ENCODE data around the gene LRP1B. TPM values are rescaled to one million over a fixed set of nuclear protein-coding genes. Genes with fewer than 3 reads are reported as not detected.

LRP1B gene
- polyA plus RNA-seq, 2 of the 4 experiments (the other 2 are of a cell fraction): 0.03 TPM; not detected in 1

DNA sequence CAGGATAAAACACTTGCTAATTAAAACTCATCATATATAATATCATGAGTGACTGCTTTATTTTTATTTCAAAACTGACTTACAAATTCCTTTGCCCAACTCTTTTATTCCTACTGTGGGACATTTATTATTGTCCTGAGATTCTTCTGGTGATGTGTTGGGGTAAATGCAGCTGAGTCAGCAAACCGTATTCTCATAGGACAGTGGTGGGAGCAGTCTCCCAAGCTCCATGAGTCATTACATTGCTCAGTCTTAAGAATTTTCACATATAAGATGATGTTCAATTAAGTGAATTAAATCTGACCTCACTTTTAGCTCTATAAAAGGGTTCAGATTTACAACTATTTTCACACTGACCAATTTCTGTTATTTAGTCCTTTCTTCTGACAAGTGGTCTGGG, 1530.7 kb downstream of the LRP1B start:
- ATAC-seq (peak in 1 of 2 experiments; percentile 43; a peak in 1 of 6 replicates), DNase-seq (ENCODE audit: low read depth in 1 of 2, low spot score in 1 of 2) (peak in 1 of 2 experiments; percentile 10), FAIRE-seq (no peak)
- Histone ChIP-seq H3K27ac (no peak overlapping the region), H3K9me3 (no peaks in the 10 kb centered on the region), H3K4me3 (no peak overlapping the region), H3K4me1 (no peaks in the 10 kb centered on the region), H3K4me2 (no peak overlapping the region)
- WGBS (ENCODE audit: missing lambda C conversion rate): 45% methylated on average over 1 of the region's 1 CpG
- no peak for TF ChIP-seq CHD4 (IDR thresholded peaks at IDR 0.05; ENCODE audit: borderline replicate concordance)
- TF ChIP-seq MAFK (IDR thresholded peaks at IDR 0.05; ENCODE audit: partially characterized antibody): peak; percentile 98
- TF ChIP-seq RFX5 (IDR thresholded peaks at IDR 0.05): no peak
- no peak for TF ChIP-seq ELK1 (IDR thresholded peaks at IDR 0.05; ENCODE audit: low read depth, low read length)
- no peak for TF ChIP-seq EHMT2 (IDR thresholded peaks at IDR 0.05; ENCODE audit: low read depth)
- TF ChIP-seq, protein P1, sequence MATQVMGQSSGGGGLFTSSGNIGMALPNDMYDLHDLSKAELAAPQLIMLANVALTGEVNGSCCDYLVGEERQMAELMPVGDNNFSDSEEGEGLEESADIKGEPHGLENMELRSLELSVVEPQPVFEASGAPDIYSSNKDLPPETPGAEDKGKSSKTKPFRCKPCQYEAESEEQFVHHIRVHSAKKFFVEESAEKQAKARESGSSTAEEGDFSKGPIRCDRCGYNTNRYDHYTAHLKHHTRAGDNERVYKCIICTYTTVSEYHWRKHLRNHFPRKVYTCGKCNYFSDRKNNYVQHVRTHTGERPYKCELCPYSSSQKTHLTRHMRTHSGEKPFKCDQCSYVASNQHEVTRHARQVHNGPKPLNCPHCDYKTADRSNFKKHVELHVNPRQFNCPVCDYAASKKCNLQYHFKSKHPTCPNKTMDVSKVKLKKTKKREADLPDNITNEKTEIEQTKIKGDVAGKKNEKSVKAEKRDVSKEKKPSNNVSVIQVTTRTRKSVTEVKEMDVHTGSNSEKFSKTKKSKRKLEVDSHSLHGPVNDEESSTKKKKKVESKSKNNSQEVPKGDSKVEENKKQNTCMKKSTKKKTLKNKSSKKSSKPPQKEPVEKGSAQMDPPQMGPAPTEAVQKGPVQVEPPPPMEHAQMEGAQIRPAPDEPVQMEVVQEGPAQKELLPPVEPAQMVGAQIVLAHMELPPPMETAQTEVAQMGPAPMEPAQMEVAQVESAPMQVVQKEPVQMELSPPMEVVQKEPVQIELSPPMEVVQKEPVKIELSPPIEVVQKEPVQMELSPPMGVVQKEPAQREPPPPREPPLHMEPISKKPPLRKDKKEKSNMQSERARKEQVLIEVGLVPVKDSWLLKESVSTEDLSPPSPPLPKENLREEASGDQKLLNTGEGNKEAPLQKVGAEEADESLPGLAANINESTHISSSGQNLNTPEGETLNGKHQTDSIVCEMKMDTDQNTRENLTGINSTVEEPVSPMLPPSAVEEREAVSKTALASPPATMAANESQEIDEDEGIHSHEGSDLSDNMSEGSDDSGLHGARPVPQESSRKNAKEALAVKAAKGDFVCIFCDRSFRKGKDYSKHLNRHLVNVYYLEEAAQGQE (IDR thresholded peaks at IDR 0.05): no peak
- TF ChIP-seq FOSL2 (IDR thresholded peaks at IDR 0.05): no peak
- 0 out of 2 replicates have a peak, but pooled peaks have one; percentile 25 for TF ChIP-seq FOSL2 (CRISPR knock-in tag; IDR thresholded peaks at IDR 0.05)
- TF ChIP-seq, protein P2, sequence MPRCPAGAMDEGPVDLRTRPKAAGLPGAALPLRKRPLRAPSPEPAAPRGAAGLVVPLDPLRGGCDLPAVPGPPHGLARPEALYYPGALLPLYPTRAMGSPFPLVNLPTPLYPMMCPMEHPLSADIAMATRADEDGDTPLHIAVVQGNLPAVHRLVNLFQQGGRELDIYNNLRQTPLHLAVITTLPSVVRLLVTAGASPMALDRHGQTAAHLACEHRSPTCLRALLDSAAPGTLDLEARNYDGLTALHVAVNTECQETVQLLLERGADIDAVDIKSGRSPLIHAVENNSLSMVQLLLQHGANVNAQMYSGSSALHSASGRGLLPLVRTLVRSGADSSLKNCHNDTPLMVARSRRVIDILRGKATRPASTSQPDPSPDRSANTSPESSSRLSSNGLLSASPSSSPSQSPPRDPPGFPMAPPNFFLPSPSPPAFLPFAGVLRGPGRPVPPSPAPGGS (IDR thresholded peaks at IDR 0.05): no peak
- no peak for TF ChIP-seq MAX (IDR thresholded peaks at IDR 0.05)
- TF ChIP-seq NFE2L2 (conservative IDR thresholded peaks at IDR 0.05; ENCODE audit: low read length): no peak
- ChIA-PET POLR2A (interaction anchor here (0.7 kb wide), 1 partner anchor 9 kb away, joined by 10 read pairs; no protein-coding TSS in a partner anchor), CTCF (no interaction called here)

DNA sequence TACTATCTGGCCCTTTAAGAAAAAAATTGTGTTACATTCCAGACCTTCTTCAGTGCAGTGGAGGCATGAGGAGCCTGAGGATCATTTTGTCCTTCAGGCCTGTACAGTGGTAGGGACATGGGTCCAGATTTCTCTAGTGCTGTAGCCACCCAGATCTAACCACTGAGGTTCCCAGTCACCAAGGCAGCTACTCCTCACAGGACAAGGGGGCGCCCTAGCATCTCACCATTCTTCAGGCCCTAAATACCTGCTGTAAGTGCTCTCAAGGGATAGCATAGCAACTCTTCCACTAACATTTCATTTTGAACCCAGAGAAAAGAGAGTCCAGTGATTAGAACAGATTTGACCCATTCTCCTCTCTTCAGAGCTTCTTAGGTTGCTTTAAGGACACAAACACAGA, 1533.0 kb downstream of the LRP1B start:
- 93% methylated on average over 1 of the region's 1 CpG for WGBS (ENCODE audit: missing lambda C conversion rate)
- CTCF ChIA-PET: interaction anchor here (1.0 kb wide), 1 partner anchor 11 kb away, joined by 4 read pairs; no protein-coding TSS in a partner anchor
- peak in 1 of 2 experiments; percentile 11 for DNase-seq (ENCODE audit: low read depth in 1 of 2, low spot score in 1 of 2)
- Histone ChIP-seq H3K4me2 (no peak overlapping the region), H3K4me3 (no peak overlapping the region), H3K27ac (no peak overlapping the region), H3K9me3 (no peaks in the 10 kb centered on the region), H3K4me1 (peaks cover 5% of the 10 kb centered on the region; the same call in 1 of the 3 replicates)
- TF ChIP-seq KDM1A (IDR thresholded peaks at IDR 0.05; ENCODE audit: low read depth) (no peak), ELK1 (IDR thresholded peaks at IDR 0.05; ENCODE audit: low read depth, low read length) (no peak), HEYL (CRISPR knock-in tag; IDR thresholded peaks at IDR 0.05) (no peak), EHMT2 (IDR thresholded peaks at IDR 0.05; ENCODE audit: low read depth) (no peak)
- TF ChIP-seq, protein P3, sequence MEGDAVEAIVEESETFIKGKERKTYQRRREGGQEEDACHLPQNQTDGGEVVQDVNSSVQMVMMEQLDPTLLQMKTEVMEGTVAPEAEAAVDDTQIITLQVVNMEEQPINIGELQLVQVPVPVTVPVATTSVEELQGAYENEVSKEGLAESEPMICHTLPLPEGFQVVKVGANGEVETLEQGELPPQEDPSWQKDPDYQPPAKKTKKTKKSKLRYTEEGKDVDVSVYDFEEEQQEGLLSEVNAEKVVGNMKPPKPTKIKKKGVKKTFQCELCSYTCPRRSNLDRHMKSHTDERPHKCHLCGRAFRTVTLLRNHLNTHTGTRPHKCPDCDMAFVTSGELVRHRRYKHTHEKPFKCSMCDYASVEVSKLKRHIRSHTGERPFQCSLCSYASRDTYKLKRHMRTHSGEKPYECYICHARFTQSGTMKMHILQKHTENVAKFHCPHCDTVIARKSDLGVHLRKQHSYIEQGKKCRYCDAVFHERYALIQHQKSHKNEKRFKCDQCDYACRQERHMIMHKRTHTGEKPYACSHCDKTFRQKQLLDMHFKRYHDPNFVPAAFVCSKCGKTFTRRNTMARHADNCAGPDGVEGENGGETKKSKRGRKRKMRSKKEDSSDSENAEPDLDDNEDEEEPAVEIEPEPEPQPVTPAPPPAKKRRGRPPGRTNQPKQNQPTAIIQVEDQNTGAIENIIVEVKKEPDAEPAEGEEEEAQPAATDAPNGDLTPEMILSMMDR (IDR thresholded peaks at IDR 0.05): no peak
- no peak for FAIRE-seq
- POLR2A ChIA-PET: no interaction called here
- ATAC-seq: no peak

All from A549 (cell line).